Activated CD4-positive, alpha-beta T cell treated with anti-CD3 and anti-CD28 coated beads for 36 hours (primary cell): ENCODE measurements around the gene WBP1L. TPM values are rescaled to one million over a fixed set of nuclear protein-coding genes. Genes with fewer than 3 reads are reported as not detected.
"Not testable (repeated sequence)": the region's sequence is repeated elsewhere in the genome, so short reads cannot be mapped to it uniquely, and the experiment has no call there.

Experiments
- ATAC-seq: fragments of 200-7000 bp; cut with Tn5 transposase; one replicate; pipeline ENCODE4 v1.10.0; 2021; ENCODE audit warnings: mild to moderate bottlenecking, moderate library complexity
- CTCF ChIA-PET: fragments of 350-600 bp; sonication (Branson Sonifier 250); formaldehyde crosslinking; loops from one replicate; lab custom pipeline; 2021; ENCODE audit warnings: antibody characterized with exemption; lab: Charles Lee
- POLR2A ChIA-PET: fragments of 350-600 bp; sonication (Branson Sonifier 250); formaldehyde crosslinking; loops from one replicate; lab custom pipeline; 2021; ENCODE audit warnings: antibody characterized with exemption, inconsistent platforms; lab: Charles Lee
- DNase-seq: peaks from one replicate; pipeline ENCODE4 v3.0.0-alpha.2; 2020
- H3K27ac Mint-ChIP-seq: one replicate; pipeline ENCODE4 v1.8.0; 2021; ENCODE audit warnings: mixed read lengths
- H3K27me3 Mint-ChIP-seq: one replicate; pipeline ENCODE4 v1.8.0; 2021; ENCODE audit warnings: mixed read lengths
- H3K36me3 Mint-ChIP-seq: one replicate; pipeline ENCODE4 v1.8.0; 2021; ENCODE audit warnings: low read depth, mixed read lengths
- H3K4me1 Mint-ChIP-seq: one replicate; pipeline ENCODE4 v1.8.0; 2021; ENCODE audit warnings: mixed read lengths
- H3K4me3 Mint-ChIP-seq: one replicate; pipeline ENCODE4 v1.8.0; 2021; ENCODE audit warnings: mild to moderate bottlenecking, moderate library complexity, mixed read lengths
- H3K9me3 Mint-ChIP-seq: one replicate; pipeline ENCODE4 v1.8.0; 2021; ENCODE audit warnings: low read depth, mixed read lengths
- intact Hi-C, 2 experiments: fragments of 100-400 bp; cut with DNase I in 1 of 2; cut with micrococcal nuclease in 1 of 2; formaldehyde crosslinking; loops; one replicate each; pipeline versions ENCODE4 v1.14.2 to v1.15.1; 2022 to 2024; cut with DNase I, micrococcal nuclease
- total RNA-seq, 2 experiments: library from RNA; stranded (reverse); gene quantifications; one replicate each; pipeline ENCODE4 v1.2.3, GENCODE V29; 2021

Gene WBP1L
- total RNA-seq, 2 experiments from 2014 or later, result 14.9 to 16.4 TPM

DNA sequence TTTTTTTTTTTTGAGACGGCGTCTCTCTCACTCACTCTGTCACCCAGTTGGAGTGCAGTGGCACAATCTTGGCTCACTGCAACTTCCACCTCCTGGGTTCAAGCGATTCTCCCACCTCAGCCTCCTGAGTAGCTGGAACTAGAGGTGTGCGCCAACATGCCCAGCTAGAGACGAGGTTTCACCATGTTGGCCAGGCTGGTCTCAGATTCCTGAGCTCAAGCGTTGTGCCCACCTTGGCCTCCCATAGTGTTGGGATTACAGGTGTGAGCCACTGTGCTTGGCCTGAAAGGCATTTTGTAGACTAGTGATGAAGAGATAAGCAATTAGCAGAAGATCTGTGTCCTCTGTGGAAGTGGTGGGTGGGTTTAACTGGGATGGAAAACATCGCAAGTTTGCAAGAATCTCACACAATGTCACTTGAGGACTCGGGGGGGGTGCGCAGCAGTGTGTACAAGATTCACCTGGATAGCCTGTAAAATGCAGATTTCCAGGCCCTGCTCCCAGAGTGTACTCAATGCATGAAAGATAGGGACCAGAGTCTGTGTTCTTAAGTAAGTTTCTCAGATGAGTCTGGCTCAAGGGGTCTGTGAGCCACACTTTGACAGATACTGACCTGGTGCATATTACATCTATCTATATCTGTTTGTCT is 82.5 kb downstream of the WBP1L start:
- ChIA-PET POLR2A (interaction anchor here (0.6 to 0.7 kb wide), 2 partner anchors 21 to 54 kb away, joined by 3 to 8 read pairs; no protein-coding TSS in a partner anchor), CTCF (interaction anchor here (1.2 kb wide), 1 partner anchor 21 kb away, joined by 3 read pairs; no protein-coding TSS in a partner anchor)
- no peaks in the 10 kb centered on the region for H3K36me3 Mint-ChIP-seq
- no peaks in the 10 kb centered on the region for H3K27me3 Mint-ChIP-seq
- no peak overlapping the region for H3K27ac Mint-ChIP-seq
- no peaks in the 10 kb centered on the region for H3K9me3 Mint-ChIP-seq
- no peaks in the 10 kb centered on the region for H3K4me1 Mint-ChIP-seq
- ATAC-seq (no peak), DNase-seq (no peak)
- no peak overlapping the region for H3K4me3 Mint-ChIP-seq
- intact Hi-C loops, result no loop called here

- POLR2A ChIA-PET, result no interaction called here
- Mint-ChIP-seq H3K9me3 (no peaks in the 10 kb centered on the region), H3K4me3 (no peak overlapping the region), H3K27me3 (no peaks in the 10 kb centered on the region), H3K4me1 (no peaks in the 10 kb centered on the region), H3K36me3 (no peaks in the 10 kb centered on the region), H3K27ac (no peak overlapping the region)
- DNase-seq (no peak), ATAC-seq (no peak)
- CTCF ChIA-PET, result interaction anchor here (0.6 to 1.2 kb wide), 2 partner anchors 11 to 25 kb away, joined by 3 read pairs; no protein-coding TSS in a partner anchor
- intact Hi-C loops, result no loop called here
Observed at GRCh38 chr10:102827597-102827975, 83.8 kb downstream of the WBP1L start.

DNA sequence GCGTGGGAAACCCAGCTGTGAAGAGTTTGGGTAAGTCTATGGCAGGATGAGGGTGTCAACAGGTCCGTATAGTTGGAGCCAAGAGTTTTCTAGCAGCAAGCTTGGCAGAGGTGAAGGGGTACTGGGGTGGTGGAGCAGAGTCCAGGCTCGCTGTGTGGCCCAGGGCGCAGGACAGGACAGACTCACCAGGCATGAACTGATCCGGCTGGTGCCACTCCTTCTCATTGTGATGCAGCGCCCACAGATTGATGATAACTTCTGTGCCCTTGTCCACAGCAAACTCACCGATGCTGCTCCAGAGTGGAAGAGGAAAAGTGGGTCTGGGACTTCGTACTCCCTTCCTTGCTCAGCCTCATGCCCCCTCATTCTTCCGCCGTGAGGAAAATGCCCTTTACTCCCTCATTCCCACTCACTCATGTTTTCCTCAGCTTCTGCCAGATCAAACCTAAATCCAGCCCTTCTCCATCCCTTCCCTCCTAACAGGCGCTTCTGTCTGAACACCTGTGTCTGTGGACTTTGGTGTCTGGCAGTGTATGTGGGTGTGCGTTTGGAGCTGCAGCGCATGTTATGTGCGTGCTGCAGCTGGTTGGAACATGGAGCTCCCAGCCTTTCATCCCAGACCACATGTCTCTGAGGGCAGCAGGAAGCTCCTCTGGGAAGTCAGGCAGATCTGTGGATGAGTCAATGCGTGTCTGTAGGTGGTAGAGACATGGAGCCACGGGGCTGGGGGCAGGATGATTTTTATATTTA is 87.7 kb downstream of the WBP1L start:
- ChIA-PET CTCF (interaction anchor here (0.6 to 3.3 kb wide), 4 partner anchors 13 to 413 kb away, joined by 3 to 11 read pairs (median 3); no protein-coding TSS in a partner anchor), POLR2A (no interaction called here)
- DNase-seq (no peak), ATAC-seq (no peak)
- H3K9me3 Mint-ChIP-seq, result no peaks in the 10 kb centered on the region
- H3K27me3 Mint-ChIP-seq, result no peaks in the 10 kb centered on the region
- no peaks in the 10 kb centered on the region for H3K4me1 Mint-ChIP-seq
- no peak overlapping the region for H3K4me3 Mint-ChIP-seq
- intact Hi-C loops, result loop anchor here in 1 of 2 experiments (10.0 kb wide), 1 partner anchor 653 kb away; no protein-coding TSS in a partner anchor
- no peak overlapping the region for H3K27ac Mint-ChIP-seq
- H3K36me3 Mint-ChIP-seq, result no peaks in the 10 kb centered on the region

DNA sequence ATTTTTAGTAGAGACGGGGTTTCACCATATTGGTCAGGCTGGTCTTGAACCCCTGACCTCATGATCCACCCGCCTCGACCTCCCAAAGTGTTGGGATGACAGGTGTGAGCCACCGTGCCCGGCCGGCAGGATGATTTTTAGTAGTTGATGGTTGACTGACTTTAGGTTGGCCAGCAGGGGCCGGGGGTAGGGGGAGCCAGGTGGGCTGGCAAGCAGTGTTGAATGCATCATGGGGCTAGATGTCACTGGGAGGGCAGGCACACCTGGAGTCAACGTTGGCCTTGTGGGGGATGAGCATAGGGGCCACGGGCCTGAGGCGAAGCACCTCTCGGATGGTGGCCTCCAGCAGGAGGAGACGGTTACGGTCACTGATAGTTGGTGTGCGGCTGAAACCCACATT is 88.5 kb downstream of the WBP1L start:
- H3K4me3 Mint-ChIP-seq, result no peak overlapping the region
- ATAC-seq (no peak), DNase-seq (no peak)
- no peaks in the 10 kb centered on the region for H3K27me3 Mint-ChIP-seq
- H3K36me3 Mint-ChIP-seq, result no peaks in the 10 kb centered on the region
- intact Hi-C loops, result loop anchor here in 1 of 2 experiments (10.0 kb wide), 1 partner anchor 653 kb away; no protein-coding TSS in a partner anchor
- no peaks in the 10 kb centered on the region for H3K9me3 Mint-ChIP-seq
- H3K4me1 Mint-ChIP-seq, result no peaks in the 10 kb centered on the region
- no peak overlapping the region for H3K27ac Mint-ChIP-seq
- ChIA-PET POLR2A (no interaction called here), CTCF (interaction anchor here (0.6 to 3.3 kb wide), 3 partner anchors 34 to 70 kb away, joined by 3 to 11 read pairs (median 3); no protein-coding TSS in a partner anchor)

DNA sequence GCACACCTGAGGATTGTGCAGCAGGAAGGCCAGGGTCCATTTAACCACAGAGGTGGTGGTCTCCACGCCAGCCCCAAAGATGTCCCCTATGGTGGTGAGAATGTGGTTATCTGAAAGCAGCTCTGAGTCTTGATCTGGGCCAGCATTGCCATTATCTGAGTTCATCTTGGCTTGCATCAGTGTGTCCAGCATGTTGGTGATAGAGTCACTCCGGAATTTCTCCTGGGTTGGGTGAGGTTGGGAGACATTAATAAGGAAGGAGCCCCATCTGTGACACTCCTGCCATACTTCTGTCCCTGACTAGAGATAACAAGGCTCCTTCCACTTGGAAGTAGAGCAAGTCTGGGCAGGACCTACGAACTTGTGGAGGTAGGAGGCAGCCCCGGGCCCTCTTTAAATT is 89.2 kb downstream of the WBP1L start:
- no peak overlapping the region for H3K27ac Mint-ChIP-seq
- CTCF ChIA-PET, result interaction anchor here (0.8 kb wide), 1 partner anchor 33 kb away, joined by 3 read pairs; no protein-coding TSS in a partner anchor
- intact Hi-C loops, result loop anchor here in 1 of 2 experiments (10.0 kb wide), 1 partner anchor 652 kb away; no protein-coding TSS in a partner anchor

DNA sequence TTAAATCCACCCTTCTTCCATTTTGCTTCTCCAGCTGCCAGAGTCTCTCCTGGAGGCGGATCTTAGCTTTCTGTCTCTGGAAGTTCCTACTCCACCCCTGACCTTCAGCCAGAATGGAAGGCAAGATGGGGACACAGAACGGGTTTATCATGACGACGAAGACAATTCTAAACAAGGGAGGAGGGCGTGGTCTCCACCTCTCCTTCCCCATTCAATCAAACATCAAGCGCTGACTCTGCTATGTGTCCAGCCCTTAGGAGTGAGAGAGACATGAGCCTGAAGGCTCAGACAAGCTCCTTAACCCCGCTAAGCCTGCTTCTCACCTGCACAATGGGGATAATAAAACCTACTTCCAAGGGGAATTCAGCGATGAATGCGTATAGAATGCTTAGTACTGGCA is 90.4 kb downstream of the WBP1L start:
- CTCF ChIA-PET, result interaction anchor here (0.8 to 3.7 kb wide), 4 partner anchors 30 to 466 kb away, joined by 3 to 37 read pairs (median 3); no protein-coding TSS in a partner anchor
- peaks cover 10% of the 10 kb centered on the region for H3K9me3 Mint-ChIP-seq
- no peak for ATAC-seq
- no peak overlapping the region for H3K4me3 Mint-ChIP-seq
- DNase-seq, result no peak
- POLR2A ChIA-PET, result interaction anchor here (0.7 kb wide), 1 partner anchor 1231 kb away, joined by 3 read pairs; no protein-coding TSS in a partner anchor
- intact Hi-C loops, result loop anchor here in 1 of 2 experiments (2.0 to 10.0 kb wide), 3 partner anchors 411 to 651 kb away; partner anchors contain the start of gene RPEL1
- no peak overlapping the region for H3K27ac Mint-ChIP-seq
- no peaks in the 10 kb centered on the region for H3K36me3 Mint-ChIP-seq
- H3K27me3 Mint-ChIP-seq, result peaks cover 2% of the 10 kb centered on the region
- no peaks in the 10 kb centered on the region for H3K4me1 Mint-ChIP-seq

More for the DNA sequence above, 89.2 kb downstream of the WBP1L start:
- H3K4me1 Mint-ChIP-seq, result no peaks in the 10 kb centered on the region
- DNase-seq, result no peak
- H3K27me3 Mint-ChIP-seq, result no peaks in the 10 kb centered on the region
- POLR2A ChIA-PET, result no interaction called here
- ATAC-seq, result no peak
- no peaks in the 10 kb centered on the region for H3K36me3 Mint-ChIP-seq
- H3K4me3 Mint-ChIP-seq, result no peak overlapping the region
- H3K9me3 Mint-ChIP-seq, result peaks cover 4% of the 10 kb centered on the region

- Mint-ChIP-seq H3K4me1 (no peaks in the 10 kb centered on the region), H3K27ac (no peak overlapping the region), H3K27me3 (peaks cover 2% of the 10 kb centered on the region), H3K36me3 (no peaks in the 10 kb centered on the region), H3K9me3 (peaks cover 10% of the 10 kb centered on the region), H3K4me3 (no peak overlapping the region)
- CTCF ChIA-PET, result interaction anchor here (0.5 to 3.7 kb wide), 10 partner anchors 20 to 414 kb away, joined by 3 to 37 read pairs (median 4); no protein-coding TSS in a partner anchor
- DNase-seq (peak; percentile 86), ATAC-seq (peak; percentile 99)
- POLR2A ChIA-PET, result no interaction called here
- intact Hi-C loops, result loop anchor here (1.0 to 10.0 kb wide), 7 partner anchors 66 to 650 kb away; partner anchors contain the start of gene RPEL1 (in 1 of the 2)
Observed at GRCh38 chr10:102835007-102835482, 91.3 kb downstream of the WBP1L start.

GRCh38 chr10:102837230-102837721 is 93.5 kb downstream of the WBP1L start, which contains the start of gene CYP17A1:
CYP17A1 (minus strand) TSS chr10:102837413; CDS start chr10:102837361, 52 bp downstream.
- ChIA-PET POLR2A (interaction anchor here (0.6 to 0.7 kb wide), 2 partner anchors 21 to 123 kb away, joined by 3 read pairs; partner anchors contain the start of gene ARL3), CTCF (interaction anchor here (0.6 to 3.7 kb wide), 11 partner anchors 10 to 653 kb away, joined by 3 to 37 read pairs (median 4); no protein-coding TSS in a partner anchor)
- Mint-ChIP-seq H3K36me3 (no peaks in the 10 kb centered on the region), H3K27ac (no peak within 1 kb of the TSS), H3K4me3 (no peak within 1 kb of the TSS), H3K9me3 (peaks cover 10% of the 10 kb centered on the region), H3K27me3 (peaks cover 2% of the 10 kb centered on the region), H3K4me1 (no peaks in the 10 kb centered on the region)
- no peak for DNase-seq
- ATAC-seq, result no peak
- intact Hi-C loops, result loop anchor here in 1 of 2 experiments (10.0 kb wide), 1 partner anchor 648 kb away; no protein-coding TSS in a partner anchor

- H3K36me3 Mint-ChIP-seq, POLR2A ChIA-PET, CTCF ChIA-PET, ATAC-seq, H3K27ac Mint-ChIP-seq, H3K4me3 Mint-ChIP-seq, H3K9me3 Mint-ChIP-seq, H3K4me1 Mint-ChIP-seq, DNase-seq, H3K27me3 Mint-ChIP-seq: not testable (repeated sequence)
- intact Hi-C loops, result loop anchor here in 1 of 2 experiments (10.0 kb wide), 1 partner anchor 646 kb away; no protein-coding TSS in a partner anchor
Observed at GRCh38 chr10:102838276-102838927, 94.7 kb downstream of the WBP1L start.

DNA sequence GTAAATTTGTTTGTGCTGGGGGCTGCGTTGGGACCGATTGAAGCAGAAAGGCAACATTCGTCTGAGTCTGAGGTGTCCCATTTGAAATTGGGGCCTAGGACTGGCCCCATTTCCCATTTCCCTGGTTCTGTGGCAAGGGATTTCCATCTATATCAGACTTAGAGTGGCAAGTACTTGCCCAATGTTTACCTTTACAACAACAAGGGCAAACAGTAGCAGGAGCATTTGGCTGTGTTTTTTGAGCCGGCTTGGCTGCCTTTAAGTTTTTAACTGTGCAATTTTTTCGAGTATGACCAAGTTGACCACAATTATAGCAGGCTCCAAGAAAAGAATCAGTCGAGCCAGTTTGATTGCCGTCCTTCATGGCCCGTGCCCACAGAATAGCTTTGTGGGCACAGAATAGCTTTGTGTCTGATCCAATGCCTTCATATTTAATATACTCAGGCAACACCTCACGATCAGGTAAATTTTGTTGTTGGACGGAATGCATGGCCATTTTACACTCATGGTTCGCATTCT is 98.1 kb downstream of the WBP1L start:
- CTCF ChIA-PET, result no interaction called here
- intact Hi-C loops, result no loop called here
- Mint-ChIP-seq H3K4me1 (no peaks in the 10 kb centered on the region), H3K27ac (no peak overlapping the region), H3K9me3 (peaks cover 13% of the 10 kb centered on the region), H3K36me3 (no peaks in the 10 kb centered on the region), H3K27me3 (peaks cover 5% of the 10 kb centered on the region), H3K4me3 (no peak overlapping the region)
- no peak for DNase-seq
- no peak for ATAC-seq
- POLR2A ChIA-PET, result no interaction called here
